NOMO-1 treated with DMSO at 0.1 percent for 48 hours (cell line): ENCODE data around the gene IRF4.
"Not testable (repeated sequence)": the region's sequence is repeated elsewhere in the genome, so short reads cannot be mapped to it uniquely, and the experiment has no call there.

Experiments
- DNase-seq: peaks from one replicate; lab custom pipeline; 2025; ENCODE audit not compliant: unreplicated experiment; lab: John Stamatoyannopoulos, UW

Gene IRF4

DNA sequence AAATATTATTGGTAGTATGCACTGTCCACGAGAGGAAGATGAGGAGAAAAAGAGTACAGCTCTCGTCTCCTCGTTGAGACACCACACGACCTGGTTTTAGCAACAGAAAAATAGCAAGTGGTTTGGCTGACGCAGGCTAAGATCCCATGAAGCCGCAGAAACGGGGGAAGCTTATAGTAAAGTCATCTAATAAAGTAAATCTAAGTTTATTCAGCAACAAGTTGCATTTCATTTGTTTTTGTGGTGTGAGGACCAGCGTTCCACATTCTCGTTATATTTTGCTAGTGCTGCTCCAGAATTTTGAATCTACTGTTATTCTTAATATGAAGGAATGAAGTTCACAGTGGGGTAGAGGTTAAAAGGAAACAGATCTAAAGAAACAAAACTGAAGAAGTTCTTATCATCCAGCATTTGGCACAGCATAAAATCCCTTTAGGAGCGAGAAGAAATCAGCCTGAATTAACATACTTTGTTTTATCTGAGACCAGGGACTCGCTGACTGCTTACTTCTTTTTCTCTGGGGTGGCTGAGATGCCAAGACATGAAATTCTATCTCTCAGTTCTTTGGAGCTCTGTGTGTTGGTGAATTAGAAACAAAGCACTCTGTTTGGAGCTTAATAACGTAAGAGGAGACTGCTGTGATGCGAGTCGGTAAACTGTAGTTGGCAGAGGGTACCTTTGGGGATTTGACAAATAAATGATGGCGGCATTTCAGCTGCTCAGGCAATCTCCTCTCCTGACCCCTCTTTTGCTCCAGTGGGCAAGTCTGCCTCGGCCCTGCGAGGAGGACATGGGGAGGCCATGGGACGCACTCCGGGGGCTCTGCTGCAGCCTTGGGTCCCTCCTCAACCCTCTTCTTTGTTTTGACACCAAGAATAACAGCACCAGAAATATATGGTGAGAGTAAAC is 24.9 kb upstream of the IRF4 start:
- DNase-seq, result no peak

DNA sequence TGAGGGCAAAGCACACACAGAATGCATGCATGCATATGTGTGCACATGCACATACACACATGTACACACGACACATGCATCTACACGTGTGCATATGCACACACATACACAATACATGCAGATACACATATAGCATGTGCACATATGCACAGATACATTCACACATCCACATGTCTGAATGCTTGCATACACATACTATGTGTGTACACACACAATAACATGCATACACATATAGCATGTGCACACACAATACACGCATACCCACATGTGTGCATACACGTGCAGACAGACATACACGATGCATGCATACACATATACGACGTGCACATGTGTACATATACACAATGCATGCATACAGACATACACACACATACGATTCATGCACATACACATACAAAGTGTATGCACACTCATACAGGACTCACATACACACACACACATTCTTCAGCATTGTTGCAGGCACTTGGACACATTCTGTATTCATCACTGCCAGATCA is 24.2 kb upstream of the IRF4 start:
- DNase-seq, result no peak

DNA sequence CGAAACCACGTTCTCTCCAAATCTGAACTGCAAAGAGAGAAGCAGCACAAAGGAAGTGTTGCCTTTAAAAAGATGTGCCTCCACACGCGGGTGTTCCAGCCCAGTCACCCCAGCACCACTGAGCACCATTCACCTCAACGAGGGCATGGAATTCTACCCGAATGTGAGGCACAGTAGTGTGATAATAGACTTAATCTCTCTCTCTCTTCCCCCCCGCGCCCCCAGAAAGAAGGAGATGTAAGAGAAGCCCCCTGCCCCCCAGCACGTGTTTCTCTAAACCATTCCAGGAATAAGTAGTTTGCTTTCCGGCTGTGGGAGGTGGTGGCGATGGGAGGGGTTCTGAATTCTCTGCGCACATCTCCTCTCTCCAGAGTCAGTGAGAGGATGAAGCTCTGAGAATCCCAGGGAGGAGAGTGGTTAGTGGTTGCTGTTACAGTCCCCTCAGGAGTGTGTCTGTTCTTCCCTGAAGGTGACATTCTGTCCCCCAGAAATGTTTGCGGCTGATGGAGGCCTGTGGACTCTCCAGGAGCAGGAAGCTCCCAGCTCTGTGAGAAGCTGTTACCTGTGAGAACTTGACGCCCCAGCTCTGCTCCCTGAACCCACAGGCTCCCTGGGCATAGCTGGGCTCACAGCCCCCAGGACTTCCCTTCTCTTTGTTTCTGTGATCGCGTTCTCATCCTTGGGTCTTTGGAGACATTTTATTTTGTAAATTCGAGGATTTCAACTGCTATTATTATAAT is 23.5 kb upstream of the IRF4 start:
- no peak for DNase-seq

DNA sequence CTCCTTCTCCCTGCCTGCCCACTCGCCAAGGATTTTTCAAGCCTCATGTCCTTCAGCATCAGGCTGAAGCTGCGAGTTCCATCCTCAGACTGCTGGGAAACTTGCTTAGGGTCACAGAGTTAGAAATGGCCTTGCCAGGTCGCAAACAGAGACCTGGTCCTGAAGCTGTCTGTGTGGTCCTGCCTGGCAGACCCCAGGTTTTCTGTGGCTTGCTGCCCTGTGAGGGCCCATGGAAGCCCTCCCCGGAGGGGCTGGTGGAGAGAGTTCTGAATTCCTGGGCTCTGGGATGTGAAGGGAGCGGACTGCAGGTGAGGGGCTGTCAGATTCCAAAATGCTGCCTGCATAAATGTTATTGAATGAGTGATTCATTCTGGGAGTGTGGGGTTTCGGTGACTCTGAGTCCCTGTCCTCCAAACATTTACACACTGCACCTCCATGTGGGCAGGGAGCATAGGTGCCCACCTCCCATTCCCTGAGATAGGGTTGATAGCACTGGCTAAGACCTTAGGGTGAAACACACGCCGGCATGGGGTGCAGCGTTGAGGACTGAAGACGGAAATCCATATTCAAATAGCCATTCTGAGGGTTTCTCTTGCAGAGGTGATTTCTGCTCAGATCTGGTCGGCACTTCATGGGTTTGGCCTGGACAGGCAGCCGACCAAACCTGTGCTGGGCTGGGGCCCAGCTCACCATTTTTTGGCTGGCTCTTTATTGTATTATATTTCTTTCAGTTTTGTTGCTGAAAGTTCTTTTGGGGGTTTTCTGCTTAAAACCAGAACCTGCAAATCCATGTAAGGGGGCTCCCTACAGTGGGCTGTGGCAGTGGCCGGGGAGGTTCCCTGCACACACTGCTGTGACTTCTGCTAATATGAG is 21.8 kb upstream of the IRF4 start:
- DNase-seq, result no peak

DNA sequence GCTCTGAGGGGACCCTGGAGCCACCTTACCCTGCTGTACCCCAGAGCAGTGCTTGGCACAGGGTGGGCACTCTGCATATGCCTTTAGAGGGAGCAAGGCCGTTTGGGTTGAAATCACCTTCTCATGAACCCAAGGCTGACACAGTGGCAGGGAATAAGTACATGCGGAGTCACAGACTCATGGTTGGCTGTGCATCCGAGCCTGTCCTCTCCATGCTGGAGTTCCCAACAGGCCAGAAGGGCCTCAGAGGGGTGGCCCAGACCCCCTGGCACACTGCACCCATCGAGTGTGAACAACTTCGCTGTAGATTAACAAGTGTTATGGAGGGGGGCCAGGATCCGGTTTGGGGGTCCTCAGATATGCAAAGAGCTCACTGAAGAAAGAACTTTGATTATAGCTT is 21.0 kb upstream of the IRF4 start:
- no peak for DNase-seq

DNA sequence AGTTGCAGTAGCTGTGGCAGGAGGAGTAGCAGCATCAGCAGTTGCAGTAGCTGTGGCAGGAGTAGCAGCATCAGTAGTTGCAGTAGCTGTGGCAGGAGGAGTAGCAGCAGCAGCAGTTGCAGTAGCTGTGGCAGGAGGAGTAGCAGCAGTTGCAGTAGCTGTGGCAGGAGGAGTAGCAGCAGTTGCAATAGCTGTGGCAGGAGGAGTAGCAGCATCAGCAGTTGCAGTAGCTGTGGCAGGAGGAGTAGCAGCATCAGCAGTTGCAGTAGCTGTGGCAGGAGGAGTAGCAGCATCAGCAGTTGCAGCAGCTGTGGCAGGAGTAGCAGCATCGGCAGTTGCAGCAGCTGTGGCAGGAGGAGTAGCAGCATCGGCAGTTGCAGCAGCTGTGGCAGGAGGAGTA is 19.7 kb upstream of the IRF4 start:
- not testable (repeated sequence) for DNase-seq

DNA sequence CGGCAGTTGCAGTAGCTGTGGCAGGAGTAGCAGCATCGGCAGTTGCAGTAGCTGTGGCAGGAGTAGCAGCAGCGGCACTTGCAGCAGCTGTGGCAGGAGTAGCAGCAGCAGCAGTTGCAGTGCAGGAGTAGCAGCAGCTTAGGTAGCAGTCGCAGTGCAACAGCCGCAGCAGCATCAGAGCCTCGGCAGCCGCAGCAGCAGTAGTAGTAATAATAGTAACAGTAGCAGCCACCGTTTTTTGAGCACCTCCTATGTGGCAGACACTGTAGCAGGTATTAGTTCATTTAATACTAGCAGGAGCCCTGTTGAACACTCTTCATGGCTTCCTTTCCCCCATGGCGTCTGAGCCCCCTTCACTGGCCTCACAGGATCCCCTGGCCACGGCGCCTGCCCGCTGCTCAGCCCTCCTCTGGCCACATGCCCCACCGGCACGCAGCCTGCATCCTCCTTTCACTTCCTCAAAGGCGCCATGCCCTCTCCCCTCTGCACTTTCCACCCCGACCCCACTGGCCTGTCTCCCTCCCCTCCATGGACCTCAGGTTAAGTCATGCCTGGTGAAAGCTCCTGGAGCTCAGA is 19.1 kb upstream of the IRF4 start:
- DNase-seq, result no peak

DNA sequence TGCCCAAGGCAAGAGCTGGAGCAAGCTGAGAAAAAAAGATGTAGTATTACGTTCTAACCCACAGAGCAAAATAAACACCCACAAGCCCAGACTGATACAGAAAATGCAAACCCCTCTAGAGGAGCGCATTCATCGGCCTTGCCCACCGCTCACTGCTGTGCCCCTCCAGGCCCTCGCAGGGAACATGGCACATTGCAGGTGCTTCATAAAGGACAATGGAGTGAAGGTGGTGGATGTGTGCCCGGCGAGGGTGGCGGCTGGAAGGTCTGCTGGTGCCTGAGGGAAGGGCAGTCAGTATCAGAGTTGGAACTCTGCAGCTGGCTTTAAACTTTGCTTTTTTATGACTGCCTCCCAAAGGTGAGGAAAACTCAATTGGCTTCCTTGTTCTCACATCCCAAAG is 18.5 kb upstream of the IRF4 start:
- no peak for DNase-seq

DNA sequence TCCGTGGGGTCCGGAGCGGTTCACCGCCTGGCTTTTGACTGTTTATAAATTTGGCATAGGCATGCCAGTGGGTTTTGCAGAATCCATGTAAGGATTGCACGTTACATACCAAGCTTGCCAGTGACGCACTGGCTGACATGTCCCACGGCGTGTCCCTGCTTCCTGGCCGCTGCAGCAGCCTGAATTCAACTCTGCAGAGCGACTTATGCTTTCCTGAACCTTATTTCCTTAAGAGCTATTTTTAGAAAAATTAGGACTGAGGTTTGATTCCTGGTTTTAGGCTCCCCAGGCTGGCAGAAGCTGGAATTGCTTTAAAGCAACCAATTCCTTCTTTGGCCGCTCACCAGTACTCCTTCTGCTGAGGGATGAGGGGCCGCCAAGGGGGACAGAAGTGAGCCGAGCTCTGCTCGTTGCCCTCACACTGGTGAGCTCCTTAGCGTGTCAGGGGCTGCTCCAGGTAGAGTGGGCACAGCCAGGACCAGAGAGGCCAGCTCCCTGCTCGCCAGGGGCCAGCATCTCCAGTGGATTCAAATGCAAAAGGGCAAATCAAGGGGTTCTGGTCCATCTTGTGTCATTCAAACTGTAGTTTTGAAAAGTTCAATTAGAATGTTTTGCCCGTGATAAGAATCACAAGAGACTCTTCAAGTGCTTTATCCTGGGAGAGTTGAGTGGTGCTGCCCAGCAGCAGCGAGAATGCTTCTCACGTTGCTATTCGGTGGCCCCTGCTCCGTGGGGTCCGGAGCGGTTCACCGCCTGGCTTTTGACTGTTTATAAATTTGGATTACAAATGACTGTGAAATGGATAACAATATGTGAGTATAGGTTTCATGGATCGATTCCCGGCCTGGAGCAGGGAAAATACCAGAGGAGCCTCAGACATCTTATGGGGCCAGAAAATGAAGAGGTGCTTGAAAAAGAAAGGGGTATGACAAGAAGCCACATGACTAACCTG is 17.5 kb upstream of the IRF4 start:
- no peak for DNase-seq

DNA sequence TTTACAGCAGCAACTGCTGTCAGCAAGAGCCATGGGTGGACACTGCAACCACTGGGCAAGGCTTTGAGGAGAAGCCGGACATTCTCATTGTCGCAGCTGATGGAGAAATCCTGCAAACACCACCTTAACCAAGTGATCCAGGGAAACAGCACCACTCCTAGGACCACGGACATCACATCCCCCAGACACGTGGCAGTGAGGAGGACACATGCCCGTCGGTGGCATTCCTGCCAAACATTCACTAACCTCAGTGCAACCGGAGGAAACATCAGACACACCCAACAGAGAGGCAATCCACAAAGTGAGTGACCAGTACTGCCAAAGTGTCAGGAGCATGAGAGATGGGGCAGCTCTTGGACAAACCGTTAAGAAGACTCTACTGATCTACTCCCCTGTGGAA is 16.6 kb upstream of the IRF4 start:
- DNase-seq, result no peak

DNA sequence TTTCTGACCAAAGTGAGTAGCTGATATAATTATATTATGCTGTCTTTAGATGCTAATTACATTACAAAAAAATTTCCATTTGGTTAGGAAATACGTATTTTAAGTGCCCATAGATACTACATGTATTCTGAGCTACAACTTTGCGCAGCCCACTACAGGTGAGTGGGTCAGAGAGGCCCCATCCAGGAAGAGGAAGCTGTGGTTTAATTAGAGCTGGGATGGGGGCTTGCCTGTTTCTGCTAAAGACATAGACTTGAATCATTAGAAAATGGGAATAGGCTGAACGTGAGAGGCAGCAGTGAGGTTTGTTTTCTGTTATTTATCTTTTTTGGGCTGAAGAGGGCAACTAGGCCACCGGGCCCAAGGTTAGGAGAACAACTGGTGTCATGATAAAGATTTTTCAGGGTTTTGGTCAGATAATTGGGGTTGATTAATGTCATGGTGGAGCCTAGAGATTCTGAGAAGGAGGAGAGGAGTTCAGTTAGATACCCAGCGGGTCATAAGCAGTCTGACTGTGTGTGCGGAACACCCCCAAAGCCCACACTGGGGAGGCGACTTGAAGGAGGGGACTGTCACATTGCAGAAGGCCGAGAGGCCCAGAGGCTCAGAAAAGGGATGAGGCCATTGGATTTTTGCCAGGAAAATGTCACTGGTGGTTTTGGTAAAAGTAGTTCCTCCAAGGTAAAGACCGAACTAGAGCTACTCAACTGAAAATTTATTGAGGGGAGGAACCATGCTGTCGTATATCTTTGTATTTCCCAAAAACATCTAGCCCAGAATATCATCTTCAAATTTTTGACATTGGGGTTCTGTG is 14.5 kb upstream of the IRF4 start:
- no peak for DNase-seq

DNA sequence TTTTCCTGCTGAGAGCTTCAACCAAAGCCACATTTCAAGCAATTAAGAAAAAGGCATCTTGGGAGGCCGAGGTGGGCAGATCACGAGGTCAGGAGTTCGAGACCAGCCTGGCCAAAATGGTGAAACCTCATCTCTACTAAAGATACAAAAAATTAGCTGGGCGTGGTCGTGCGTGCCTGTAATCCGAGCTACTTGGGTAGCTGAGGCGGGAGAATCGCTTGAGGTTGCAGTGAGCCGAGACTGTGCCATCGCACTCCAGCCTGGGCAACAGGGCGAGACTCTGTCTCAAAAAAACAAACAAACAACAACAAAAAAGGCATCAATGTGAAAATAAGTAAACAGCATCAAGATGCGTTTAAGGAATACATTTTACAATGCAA is 13.9 kb upstream of the IRF4 start:
- DNase-seq, result not testable (repeated sequence)

DNA sequence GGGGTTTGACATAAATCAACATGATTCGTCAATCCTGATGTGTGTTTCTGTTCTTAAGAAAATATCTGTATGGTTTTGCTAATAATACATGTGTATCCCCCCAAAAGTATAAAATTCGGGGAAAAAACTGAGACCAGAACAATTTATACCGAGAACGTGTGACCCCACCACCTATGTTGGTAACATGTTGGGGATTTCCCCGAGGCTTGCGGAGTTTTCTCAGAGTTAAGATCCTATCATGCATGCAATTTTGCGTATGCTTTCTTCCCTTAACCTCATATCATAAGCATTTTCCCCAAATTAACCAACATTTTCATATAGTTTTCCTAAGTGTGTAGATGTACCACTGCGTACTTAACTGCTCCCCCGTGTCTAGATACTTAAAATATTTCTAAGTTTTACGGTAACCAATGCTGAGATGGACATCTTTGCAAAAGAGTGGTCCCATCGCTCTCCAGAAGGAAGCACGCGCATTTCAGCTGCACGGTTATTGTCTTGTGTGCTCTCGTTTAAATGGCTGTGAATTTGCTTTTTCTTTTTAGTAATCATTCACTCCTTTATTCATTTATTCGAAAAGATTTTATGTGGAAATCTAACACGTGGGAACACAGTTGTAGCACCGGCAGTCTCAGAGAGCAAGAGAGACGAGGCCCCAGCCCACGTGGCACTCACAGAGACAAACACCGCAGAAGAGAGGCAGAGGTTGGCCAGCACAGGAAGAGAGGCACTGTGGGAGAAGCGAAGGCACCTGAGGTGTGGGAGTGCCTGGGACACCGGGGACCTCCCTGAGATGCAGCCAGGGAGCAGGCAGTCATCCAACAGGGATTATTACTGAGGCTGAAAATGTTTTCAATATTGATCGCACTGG is 13.2 kb upstream of the IRF4 start:
- no peak for DNase-seq

DNA sequence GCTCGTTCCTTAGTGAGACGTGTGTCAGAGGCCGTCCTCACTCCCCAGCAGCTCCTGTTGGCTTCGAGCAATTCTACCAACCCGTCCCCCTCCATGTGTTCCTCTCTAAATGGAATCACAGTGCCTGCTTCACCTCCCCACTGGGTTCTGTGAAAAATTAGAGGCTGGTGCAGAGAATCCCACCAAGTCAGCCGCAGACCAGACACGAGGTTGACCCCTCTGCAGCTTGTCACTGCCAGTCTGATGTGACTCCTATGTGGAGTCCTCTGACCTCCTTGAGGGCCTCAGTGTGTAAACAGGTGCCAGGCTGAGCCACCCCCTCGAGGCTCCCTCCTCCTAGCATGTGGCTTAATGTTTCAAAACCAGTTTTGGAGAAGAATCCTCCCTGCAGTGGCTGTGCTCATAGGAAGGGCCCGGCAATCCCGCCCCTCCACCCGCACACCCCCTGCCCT is 12.6 kb upstream of the IRF4 start:
- DNase-seq, result no peak

DNA sequence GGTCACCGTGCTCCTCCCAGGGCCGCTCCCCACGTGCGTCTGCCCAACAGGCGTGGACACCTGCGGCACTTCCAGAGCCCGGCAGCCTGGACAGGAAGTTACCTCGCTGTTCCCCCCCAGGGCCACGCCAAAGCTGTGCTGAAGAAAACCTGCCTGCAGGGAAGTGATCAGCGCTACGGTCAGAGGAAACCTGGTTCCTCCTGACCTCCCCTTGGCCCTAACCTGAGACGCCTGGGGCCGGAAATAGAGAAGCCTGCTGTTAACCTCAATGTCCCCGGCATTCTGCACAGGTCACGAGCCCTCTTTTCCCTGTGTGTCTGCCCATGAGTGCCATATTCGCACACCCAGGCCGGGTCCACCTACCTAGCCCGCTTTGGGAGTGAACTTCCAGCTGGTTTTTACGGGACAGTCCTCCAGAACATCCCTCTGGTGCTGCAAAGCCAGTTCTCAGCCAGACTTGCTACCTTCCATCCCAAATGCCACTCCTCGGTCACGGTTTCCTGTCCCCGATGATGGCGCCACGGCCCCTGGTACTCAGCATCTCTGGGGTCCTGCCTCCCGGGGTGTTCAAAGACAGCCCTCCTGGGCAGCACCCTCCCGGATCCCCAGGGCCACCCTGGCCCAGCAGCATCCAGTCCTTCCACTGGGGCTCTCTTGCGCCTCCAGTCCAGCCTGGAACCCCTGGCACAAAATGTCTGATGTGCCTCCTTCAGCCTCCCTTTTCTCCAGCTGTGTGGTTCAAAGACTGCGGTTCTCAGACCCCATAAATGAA is 12.0 kb upstream of the IRF4 start:
- no peak for DNase-seq

DNA sequence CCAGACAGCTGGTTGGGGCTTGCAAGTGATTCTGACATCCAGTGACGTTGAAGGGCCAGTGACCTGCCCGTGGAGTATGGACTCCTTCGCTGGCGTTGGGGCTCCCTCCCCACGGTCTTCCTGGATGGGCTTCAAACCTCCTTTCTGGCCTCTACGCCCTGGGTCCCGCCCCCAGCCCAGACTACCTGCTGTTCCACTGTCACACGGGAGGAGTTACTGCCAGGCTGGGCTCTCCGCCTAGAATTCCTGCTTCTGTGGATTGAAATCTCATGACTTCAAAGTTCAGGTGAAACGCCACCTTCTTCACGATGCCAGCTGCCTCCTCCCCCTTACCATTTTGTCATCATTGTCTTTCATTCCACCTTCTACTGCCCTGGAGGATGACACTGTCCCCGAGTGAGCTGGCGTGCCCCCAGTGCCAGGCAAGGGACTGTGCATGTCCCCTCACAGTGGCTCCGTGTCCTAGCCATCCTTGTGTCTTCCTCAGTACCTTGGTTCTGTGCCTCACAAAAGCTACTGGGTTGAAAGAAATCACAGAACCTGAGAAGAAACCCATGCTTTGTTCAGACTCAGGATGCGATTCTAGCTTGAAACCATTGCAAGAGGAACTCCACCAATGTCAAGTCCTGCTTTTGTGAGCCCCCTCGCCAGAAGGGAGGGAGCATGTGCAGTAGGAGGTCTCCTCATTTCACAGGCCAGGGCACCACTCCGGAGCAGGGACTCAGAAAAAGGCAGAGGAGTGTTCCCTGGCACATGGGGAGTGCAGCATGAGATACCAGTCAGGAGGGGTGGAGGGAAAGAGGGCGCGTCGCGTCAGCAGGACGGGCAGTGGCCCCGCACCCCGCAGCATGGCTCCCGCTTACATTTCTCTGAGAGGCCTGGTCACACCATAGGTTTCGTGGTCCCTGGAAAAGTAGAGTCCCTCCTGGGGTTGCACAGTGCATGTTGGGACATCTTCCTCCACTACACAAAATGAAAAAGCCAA is 11.0 kb upstream of the IRF4 start:
- no peak for DNase-seq
